Caco-2 (cell line): ENCODE data around the gene ACTN4. TPM values are rescaled to one million over a fixed set of nuclear protein-coding genes. Genes with fewer than 3 reads are reported as not detected.

ENCODE experiments used
- BruUV-seq: library from RNA; stranded (reverse); fragments of 400-500 nt; replicated peaks from 2 replicates; lab custom pipeline; 2021; lab: Mats Ljungman, UMichigan
- CTCF ChIA-PET: fragments of 300-600 bp; sonication (Branson Sonifier 250); formaldehyde crosslinking; loops from one replicate; lab custom pipeline; 2022; ENCODE audit warnings: antibody characterized with exemption; lab: Charles Lee
- POLR2A ChIA-PET: fragments of 300-600 bp; sonication (Branson Sonifier 250); formaldehyde crosslinking; loops from one replicate; lab custom pipeline; 2022; ENCODE audit warnings: antibody characterized with exemption; lab: Charles Lee
- DNase-seq, 2 experiments: peaks; one replicate each; pipeline versions ENCODE4 v3.0.0 to v3.0.0-alpha.2; 2020 to 2022
- H3K27me3 ChIP-seq: replicated peaks from 2 replicates; pipeline ENCODE4 v1.6.0; 2011; ENCODE audit warnings: low read length; ENCODE audit not compliant: control insufficient read depth, insufficient read depth
- H3K36me3 ChIP-seq: 2 replicates; pipeline ENCODE4 v1.5.1; 2011; ENCODE audit warnings: low read length; ENCODE audit not compliant: control insufficient read depth, insufficient read depth
- H3K4me1 ChIP-seq: fragments of 250-450 bp; sonication (Bioruptor Pico); 2 replicates; pipeline ENCODE4 v1.5.1; 2020; ENCODE audit warnings: mild to moderate bottlenecking
- H3K4me3 ChIP-seq: 2 replicates; pipeline ENCODE4 v1.5.1; 2011; ENCODE audit warnings: low read depth, mild to moderate bottlenecking, control low read depth, low read length
- H3K9me3 ChIP-seq: fragments of 250-450 bp; sonication (Bioruptor Pico); 2 replicates; pipeline ENCODE4 v1.5.1; 2020; ENCODE audit warnings: mild to moderate bottlenecking, moderate library complexity
- H3K27ac Mint-ChIP-seq: one replicate; pipeline ENCODE4 v1.8.0; 2022; ENCODE audit warnings: mixed read lengths; ENCODE audit not compliant: unreplicated experiment
- H3K27me3 Mint-ChIP-seq: one replicate; pipeline ENCODE4 v1.8.0; 2022; ENCODE audit warnings: mixed read lengths; ENCODE audit not compliant: insufficient read depth, unreplicated experiment
- H3K36me3 Mint-ChIP-seq: one replicate; pipeline ENCODE4 v1.8.0; 2022; ENCODE audit warnings: mild to moderate bottlenecking, mixed read lengths; ENCODE audit not compliant: insufficient read depth, unreplicated experiment
- H3K4me1 Mint-ChIP-seq: one replicate; pipeline ENCODE4 v1.8.0; 2022; ENCODE audit warnings: low read depth, mixed read lengths; ENCODE audit not compliant: unreplicated experiment
- H3K4me3 Mint-ChIP-seq: one replicate; pipeline ENCODE4 v1.8.0; 2022; ENCODE audit warnings: mild to moderate bottlenecking, moderate library complexity, mixed read lengths; ENCODE audit not compliant: unreplicated experiment
- H3K9me3 Mint-ChIP-seq: one replicate; pipeline ENCODE4 v1.8.0; 2022; ENCODE audit warnings: mixed read lengths; ENCODE audit not compliant: unreplicated experiment
- CTCF ChIP-seq, 2 experiments: fragments of 200-600 bp in 1 of 2; IDR thresholded peaks; 1 replicate in 1 of 2; 2 replicates in 1 of 2; pipeline versions ENCODE4 v1.5.1 to v1.8.0; 2011 to 2022; ENCODE audit warnings: antibody characterized with exemption in 1 of 2, control low read depth in 1 of 2, inconsistent platforms in 1 of 2, low read depth in 1 of 2, low read length in 1 of 2, mild to moderate bottlenecking in 1 of 2, moderate library complexity in 1 of 2; ENCODE audit not compliant: insufficient read depth in 1 of 2, severe bottlenecking in 1 of 2, unreplicated experiment in 1 of 2
- intact Hi-C: fragments of 100-400 bp; cut with micrococcal nuclease; formaldehyde crosslinking; loops from one replicate; pipeline ENCODE4 v1.10.0; 2022; ENCODE audit not compliant: unreplicated experiment
- total RNA-seq: library from RNA; stranded (reverse); gene quantifications from 2 replicates; pipeline ENCODE4 v1.2.3, GENCODE V29; 2022

Gene ACTN4
- total RNA-seq, 1 experiment from 2014 or later = 605 TPM

- peak in 1 of 2 experiments; percentile 9 for TF ChIP-seq CTCF (IDR thresholded peaks at IDR 0.05; ENCODE audit: insufficient read depth in 1 of 2, low read depth in 1 of 2, low read length in 1 of 2, severe bottlenecking in 1 of 2, unreplicated experiment in 1 of 2)
- no peaks in the 10 kb centered on the region for H3K9me3 Mint-ChIP-seq
- H3K4me1 ChIP-seq = peaks cover 24% of the 10 kb centered on the region
- peak overlapping the region; percentile 54 for H3K4me3 ChIP-seq
- no peaks in the 10 kb centered on the region for H3K27me3 ChIP-seq
- CTCF ChIA-PET = interaction anchor here (0.6 to 1.2 kb wide), 3 partner anchors 11 to 333 kb away, joined by 3 to 6 read pairs (median 4); no protein-coding TSS in a partner anchor
- peaks cover 52% of the 10 kb centered on the region for H3K36me3 Mint-ChIP-seq
- no peak for DNase-seq
- BruUV-seq = no TSS peak
- no peaks in the 10 kb centered on the region for H3K9me3 ChIP-seq
- peaks cover 20% of the 10 kb centered on the region for H3K4me1 Mint-ChIP-seq
- H3K27ac Mint-ChIP-seq = peak overlapping the region; percentile 33
- H3K4me3 Mint-ChIP-seq = peak overlapping the region; percentile 72
- intact Hi-C loops = loop anchor here (1.0 to 10.0 kb wide), 4 partner anchors 100 to 193 kb away; partner anchors contain the start of genes MRPS12 and SARS2
- no peaks in the 10 kb centered on the region for H3K27me3 Mint-ChIP-seq
- POLR2A ChIA-PET = interaction anchor here (1.1 to 2.5 kb wide), 3 partner anchors 85 to 101 kb away, joined by 3 to 9 read pairs (median 6); partner anchors contain the start of gene ECH1
- H3K36me3 ChIP-seq = no peaks in the 10 kb centered on the region
These were observed 89.9 kb downstream of the ACTN4 start for GRCh38 chr19:38737281-38737865.

- H3K27me3 Mint-ChIP-seq = no peaks in the 10 kb centered on the region
- H3K4me1 Mint-ChIP-seq = peaks cover 13% of the 10 kb centered on the region
- H3K9me3 ChIP-seq = no peaks in the 10 kb centered on the region
- H3K27ac Mint-ChIP-seq = peak overlapping the region; percentile 33
- BruUV-seq = TSS peak; percentile 48
- no peaks in the 10 kb centered on the region for H3K36me3 ChIP-seq
- peak overlapping the region; percentile 72 for H3K4me3 Mint-ChIP-seq
- no peaks in the 10 kb centered on the region for H3K9me3 Mint-ChIP-seq
- H3K27me3 ChIP-seq = no peaks in the 10 kb centered on the region
- TF ChIP-seq CTCF (IDR thresholded peaks at IDR 0.05; ENCODE audit: insufficient read depth in 1 of 2, low read depth in 1 of 2, low read length in 1 of 2, severe bottlenecking in 1 of 2, unreplicated experiment in 1 of 2) = no peak
- CTCF ChIA-PET = interaction anchor here (0.9 to 1.2 kb wide), 2 partner anchors 10 to 84 kb away, joined by 3 to 4 read pairs; no protein-coding TSS in a partner anchor
- H3K36me3 Mint-ChIP-seq = peaks cover 45% of the 10 kb centered on the region
- H3K4me3 ChIP-seq = peak overlapping the region; percentile 54
- H3K4me1 ChIP-seq = peaks cover 24% of the 10 kb centered on the region
- intact Hi-C loops = loop anchor here (1.0 to 10.0 kb wide), 4 partner anchors 99 to 193 kb away; partner anchors contain the start of genes MRPS12 and SARS2
- no peak for DNase-seq
- POLR2A ChIA-PET = interaction anchor here (1.1 to 2.5 kb wide), 2 partner anchors 94 to 101 kb away, joined by 3 to 9 read pairs; partner anchors contain the start of gene ECH1
These were observed 90.7 kb downstream of the ACTN4 start for GRCh38 chr19:38737921-38738737.
